IMR-90 (cell line): ENCODE data around the gene FAAP100. TPM values are rescaled to one million over a fixed set of nuclear protein-coding genes. Genes with fewer than 3 reads are reported as not detected.

Experiments
- ATAC-seq: fragments of 200-7000 bp; cut with Tn5 transposase; 2 replicates; pipeline ENCODE4 v1.9.1; 2020; ENCODE audit warnings: low read depth, mild to moderate bottlenecking, moderate library complexity
- BruUV-seq: library from RNA; stranded (reverse); fragments of 400-500 nt; replicated peaks from 2 replicates; lab custom pipeline; 2021; lab: Mats Ljungman, UMichigan
- CTCF ChIA-PET: fragments of 300-600 bp; formaldehyde crosslinking; extraction: SDS; loops from one replicate; lab custom pipeline; 2021; ENCODE audit warnings: antibody characterized with exemption; lab: Yijun Ruan, JAX
- POLR2A ChIA-PET: fragments of 300-600 bp; sonication (Branson Sonifier 250); formaldehyde crosslinking; loops from one replicate; lab custom pipeline; 2022; ENCODE audit warnings: antibody characterized with exemption; ENCODE audit not compliant: unreplicated experiment; lab: Charles Lee
- DNase-seq: peaks from one replicate; pipeline ENCODE4 v3.0.0; 2013
- H2AFZ ChIP-seq: replicated peaks from 2 replicates; pipeline ENCODE3; 2013; ENCODE audit warnings: low read length, mild to moderate bottlenecking; ENCODE audit not compliant: poor library complexity
- H2AK5ac ChIP-seq: 2 replicates; pipeline ENCODE4 v1.6.1; 2013; ENCODE audit warnings: low read depth, low read length, inconsistent platforms
- H2AK9ac ChIP-seq: replicated peaks from 2 replicates; pipeline ENCODE3; 2013; ENCODE audit warnings: mild to moderate bottlenecking, low read depth, low read length, moderate library complexity; ENCODE audit not compliant: poor library complexity
- H2BK120ac ChIP-seq: 2 replicates; pipeline ENCODE4 v1.6.1; 2013; ENCODE audit warnings: low read depth, low read length, inconsistent platforms
- H2BK15ac ChIP-seq: 3 replicates; pipeline ENCODE4 v1.6.1; 2013; ENCODE audit warnings: low read depth, low read length, inconsistent platforms
- H2BK20ac ChIP-seq: 2 replicates; pipeline ENCODE4 v1.6.1; 2013; ENCODE audit warnings: low read depth, mild to moderate bottlenecking, inconsistent platforms, low read length, moderate library complexity
- H2BK5ac ChIP-seq: 2 replicates; pipeline ENCODE4 v1.6.1; 2013; ENCODE audit warnings: mild to moderate bottlenecking, low read depth, low read length, inconsistent platforms; ENCODE audit not compliant: poor library complexity, severe bottlenecking
- H3K14ac ChIP-seq: replicated peaks from 2 replicates; pipeline ENCODE4 v1.6.1; 2013; ENCODE audit warnings: low read depth, low read length, inconsistent platforms
- H3K18ac ChIP-seq: 2 replicates; pipeline ENCODE4 v1.6.1; 2013; ENCODE audit warnings: low read depth, low read length, control low read depth
- H3K23ac ChIP-seq: 2 replicates; pipeline ENCODE4 v1.6.1; 2013; ENCODE audit warnings: low read depth, low read length, inconsistent platforms
- H3K27ac ChIP-seq: 2 replicates; pipeline ENCODE4 v1.5.1; 2013; ENCODE audit warnings: mild to moderate bottlenecking, control low read depth, low read length; ENCODE audit not compliant: insufficient read depth
- H3K27me3 ChIP-seq: 2 replicates; pipeline ENCODE4 v1.6.1; 2013; ENCODE audit warnings: low read length; ENCODE audit not compliant: control insufficient read depth, insufficient read depth
- H3K36me3 ChIP-seq: 2 replicates; pipeline ENCODE4 v1.6.1; 2013; ENCODE audit warnings: low read length, mixed read lengths; ENCODE audit not compliant: control insufficient read depth, insufficient read depth
- H3K4ac ChIP-seq: 2 replicates; pipeline ENCODE4 v1.6.1; 2013; ENCODE audit warnings: low read depth, low read length, inconsistent platforms
- H3K4me1 ChIP-seq: 2 replicates; pipeline ENCODE4 v1.6.1; 2013; ENCODE audit warnings: low read length, mixed read lengths; ENCODE audit not compliant: control insufficient read depth, insufficient read depth
- H3K4me2 ChIP-seq: 2 replicates; pipeline ENCODE4 v1.6.1; 2013; ENCODE audit warnings: low read depth, mild to moderate bottlenecking, control low read depth, low read length, moderate library complexity
- H3K4me3 ChIP-seq: 2 replicates; pipeline ENCODE4 v1.5.1; 2013; ENCODE audit warnings: low read depth, mild to moderate bottlenecking, control low read depth, low read length, moderate library complexity; ENCODE audit not compliant: insufficient read depth
- H3K56ac ChIP-seq: 2 replicates; pipeline ENCODE4 v1.6.1; 2013; ENCODE audit warnings: low read length, inconsistent platforms; ENCODE audit not compliant: insufficient read depth; ENCODE audit errors: extremely low read depth
- H3K79me1 ChIP-seq, 2 experiments: 2 replicates each; pipeline ENCODE4 v1.6.1; 2013; ENCODE audit warnings: low read length in 2 of 2, inconsistent platforms in 1 of 2, low read depth in 1 of 2
- H3K9ac ChIP-seq: 2 replicates; pipeline ENCODE4 v1.6.1; 2013; ENCODE audit warnings: low read depth, low read length, control low read depth
- H3K9me1 ChIP-seq: 2 replicates; pipeline ENCODE4 v1.6.1; 2013; ENCODE audit warnings: low read length, inconsistent platforms; ENCODE audit not compliant: insufficient read depth
- H3K9me3 ChIP-seq: 2 replicates; pipeline ENCODE4 v1.6.1; 2013; ENCODE audit warnings: low read length; ENCODE audit not compliant: control insufficient read depth, insufficient read depth
- H4K20me1 ChIP-seq: 2 replicates; pipeline ENCODE4 v1.6.1; 2013; ENCODE audit warnings: low read length, inconsistent platforms; ENCODE audit not compliant: insufficient read depth
- H4K5ac ChIP-seq: 2 replicates; pipeline ENCODE4 v1.6.1; 2013; ENCODE audit warnings: mild to moderate bottlenecking, low read depth, low read length, control low read depth
- H4K8ac ChIP-seq, 2 experiments: 2 replicates each; pipeline ENCODE4 v1.6.1; 2013; ENCODE audit warnings: low read depth in 2 of 2, low read length in 2 of 2, control low read depth in 1 of 2, inconsistent platforms in 1 of 2
- H4K91ac ChIP-seq: 2 replicates; pipeline ENCODE4 v1.6.1; 2013; ENCODE audit warnings: low read depth, low read length, inconsistent platforms; ENCODE audit not compliant: insufficient read depth
- BHLHE40 ChIP-seq: fragments of 150-350 bp; IDR thresholded peaks from 2 replicates; pipeline ENCODE4 v1.6.1; 2016; ENCODE audit warnings: mild to moderate bottlenecking, low read depth, low read length
- CEBPB ChIP-seq: IDR thresholded peaks from 2 replicates; pipeline ENCODE4 v1.6.1; 2012; ENCODE audit warnings: low read depth, low read length, improper control_type of control experiment
- CHD1 ChIP-seq: IDR thresholded peaks from 2 replicates; pipeline ENCODE4 v1.6.1; 2012; ENCODE audit warnings: low read depth, low read length, improper control_type of control experiment
- CTCF ChIP-seq: conservative IDR thresholded peaks from 2 replicates; pipeline ENCODE4 v1.5.1; 2012; ENCODE audit warnings: mild to moderate bottlenecking, low read depth, low read length, improper control_type of control experiment
- ELK1 ChIP-seq: fragments of 150-350 bp; IDR thresholded peaks from 2 replicates; pipeline ENCODE4 v1.6.1; 2016; ENCODE audit warnings: low read depth, mild to moderate bottlenecking, low read length, moderate library complexity, borderline replicate concordance
- FOS ChIP-seq: fragments of 150-350 bp; IDR thresholded peaks from 2 replicates; pipeline ENCODE4 v1.6.1; 2016; ENCODE audit warnings: low read depth, low read length
- MAFK ChIP-seq: IDR thresholded peaks from 2 replicates; pipeline ENCODE4 v1.6.1; 2012; ENCODE audit warnings: low read depth, low read length, improper control_type of control experiment
- MAZ ChIP-seq: IDR thresholded peaks from 2 replicates; pipeline ENCODE4 v1.6.1; 2012; ENCODE audit warnings: low read depth, mild to moderate bottlenecking, low read length, improper control_type of control experiment, moderate library complexity, borderline replicate concordance
- MXI1 ChIP-seq: IDR thresholded peaks from 2 replicates; pipeline ENCODE4 v1.6.1; 2012; ENCODE audit warnings: low read depth, mild to moderate bottlenecking, low read length, moderate library complexity, borderline replicate concordance
- NFE2L2 ChIP-seq: fragments of 150-350 bp; IDR thresholded peaks from 2 replicates; pipeline ENCODE4 v1.6.1; 2016; ENCODE audit warnings: low read depth, mild to moderate bottlenecking, low read length
- POLR2A ChIP-seq: IDR thresholded peaks from 2 replicates; pipeline ENCODE4 v1.6.1; 2012; ENCODE audit warnings: mild to moderate bottlenecking, low read depth, low read length
- RAD21 ChIP-seq: IDR thresholded peaks from 2 replicates; pipeline ENCODE4 v1.6.1; 2012; ENCODE audit warnings: low read length, improper control_type of control experiment
- RCOR1 ChIP-seq: IDR thresholded peaks from 2 replicates; pipeline ENCODE4 v1.6.1; 2012; ENCODE audit warnings: mild to moderate bottlenecking, low read length, improper control_type of control experiment; ENCODE audit not compliant: insufficient replicate concordance
- RFX5 ChIP-seq: IDR thresholded peaks from 2 replicates; pipeline ENCODE4 v1.8.0; 2012; ENCODE audit warnings: low read depth, mild to moderate bottlenecking, low read length, moderate library complexity
- SMC3 ChIP-seq: fragments of 150-350 bp; IDR thresholded peaks from 2 replicates; pipeline ENCODE4 v1.6.1; 2016; ENCODE audit warnings: low read depth, mild to moderate bottlenecking, antibody characterized with exemption, low read length, moderate library complexity
- USF2 ChIP-seq: fragments of 150-350 bp; IDR thresholded peaks from 2 replicates; pipeline ENCODE4 v1.6.1; 2017; ENCODE audit warnings: mild to moderate bottlenecking, antibody characterized with exemption, low read length, low read depth
- WGBS, 2 experiments: methylation state at CpG; one replicate each; pipeline versions ENCODE4 v1.1.5 to v1.1.7; 2013; ENCODE audit warnings: missing lambda C conversion rate in 2 of 2; ENCODE audit not compliant: insufficient read length in 1 of 2; ENCODE audit errors: extremely low coverage in 2 of 2; 5-methylcytosine and 5-hydroxymethylcytosine counted together
- dilution Hi-C: fragments of 300-500 bp; cut with HindIII; formaldehyde crosslinking; loops from one replicate; pipeline ENCODE4 v1.14.3; 2018; ENCODE audit warnings: low sequenced_read_pairs; ENCODE audit not compliant: unreplicated experiment
- in situ Hi-C: fragments of 300-500 bp; cut with MboI; formaldehyde crosslinking; loops from 3 replicates; pipeline ENCODE4 v1.14.3; 2019; ENCODE audit warnings: low sequenced_read_pairs, inconsistent platforms, mixed read lengths
- intact Hi-C: fragments of 100-400 bp; cut with micrococcal nuclease; formaldehyde crosslinking; loops from 2 replicates; pipeline ENCODE4 v1.10.0; 2022
- polyA plus RNA-seq, 3 experiments: library from polyadenylated mRNA; depleted of rRNA; stranded (reverse); fragments of >200 nt; gene quantifications; 2 replicates each; pipeline ENCODE4 v1.2.3, GENCODE V29; 2012; ENCODE audit warnings: low replicate concordance in 1 of 3
- total RNA-seq: library from RNA; depleted of rRNA; stranded (reverse); fragments of >200 nt; gene quantifications from 2 replicates; pipeline ENCODE4 v1.2.3, GENCODE V29; 2012

FAAP100 gene
- total and polyA plus RNA-seq, 2 of the 4 experiments (the other 2 are of a cell fraction) = 7.9 to 24.8 TPM

GRCh38 chr17:81516439-81516838, 35.7 kb downstream of the FAAP100 start:
- H4K20me1 ChIP-seq = peaks cover 51% of the 10 kb centered on the region
- dilution Hi-C loops (no loop called here), intact Hi-C loops (no loop called here), in situ Hi-C loops (no loop called here)
- peak overlapping the region; percentile 86 for H3K4ac ChIP-seq
- H4K91ac ChIP-seq = peak overlapping the region; percentile 58; the same call in 1 of the 2 replicates
- H3K4me2 ChIP-seq = peak overlapping the region; percentile 95
- H3K36me3 ChIP-seq = peaks cover 8% of the 10 kb centered on the region
- no peak overlapping the region; the same call in 1 of the 2 replicates for H4K5ac ChIP-seq
- no peak for DNase-seq
- H3K79me1 ChIP-seq = peaks cover 6 to 50% of the 10 kb centered on the region in 2 experiments; a peak in 3 of 4 replicates
- ChIA-PET POLR2A (interaction anchor here (0.6 to 1.2 kb wide), 2 partner anchors 36 to 50 kb away, joined by 3 read pairs; partner anchors contain the start of gene FAAP100), CTCF (no interaction called here)
- BruUV-seq = no TSS peak
- peak overlapping the region; percentile 93 for H3K14ac ChIP-seq
- no peaks in the 10 kb centered on the region for H3K27me3 ChIP-seq
- H2AK9ac ChIP-seq = peak overlapping the region; percentile 83
- peak overlapping the region; percentile 97 for H2BK5ac ChIP-seq
- H3K9me3 ChIP-seq = no peaks in the 10 kb centered on the region
- no peak overlapping the region for H3K56ac ChIP-seq
- peak overlapping the region; percentile 87 for H3K4me3 ChIP-seq
- H3K9ac ChIP-seq = peak overlapping the region; percentile 99
- peak overlapping the region; percentile 99 for H3K27ac ChIP-seq
- H3K18ac ChIP-seq = no peak overlapping the region
- H3K23ac ChIP-seq = peak overlapping the region; percentile 97
- H3K9me1 ChIP-seq = no peaks in the 10 kb centered on the region
- H2AK5ac ChIP-seq = peak overlapping the region; percentile 71
- H2BK120ac ChIP-seq = no peak overlapping the region
- peak overlapping the region in 1 of 2 experiments; percentile 91; a peak in 2 of 4 replicates for H4K8ac ChIP-seq
- H2AFZ ChIP-seq = no peak overlapping the region
- no peak overlapping the region for H2BK20ac ChIP-seq
- WGBS, 2 experiments = 96% methylated on average over 4 of the region's 4 CpGs; no CpG with 5 or more reads in 1 of the 2 experiments
- no peak for ATAC-seq
- no peak overlapping the region for H2BK15ac ChIP-seq
- TF ChIP-seq RAD21 = no peak
- TF ChIP-seq ELK1 = no peak
- no peak for TF ChIP-seq NFE2L2
- TF ChIP-seq CTCF = no peak
- no peak for TF ChIP-seq SMC3
- TF ChIP-seq POLR2A = no peak; the same call in 1 of the 2 replicates
- TF ChIP-seq MXI1 = no peak
- TF ChIP-seq USF2 = no peak
- no peak for TF ChIP-seq MAFK
- no peak for TF ChIP-seq RCOR1
- TF ChIP-seq FOS = no peak
- TF ChIP-seq BHLHE40 = no peak
- TF ChIP-seq RFX5 = no peak
- TF ChIP-seq CHD1 = no peak
- no peak for TF ChIP-seq CEBPB
- TF ChIP-seq MAZ = no peak
- peaks cover 34% of the 10 kb centered on the region for H3K4me1 ChIP-seq
